Right ventricle myocardium superior (tissue), 1 donor: ENCODE data around the gene ZNF205. TPM values are rescaled to one million over a fixed set of nuclear protein-coding genes. Genes with fewer than 3 reads are reported as not detected.
"Not testable (repeated sequence)": the region's sequence is repeated elsewhere in the genome, so short reads cannot be mapped to it uniquely, and the experiment has no call there.

Source experiments
- ATAC-seq: fragments of 200-7000 bp; cut with Tn5 transposase; one replicate; pipeline ENCODE4 v1.9.1; 2020; ENCODE audit warnings: mild to moderate bottlenecking; ENCODE audit not compliant: poor library complexity
- DNase-seq: peaks from one replicate; pipeline ENCODE4 v3.0.0-alpha.2; 2020
- intact Hi-C: fragments of 100-400 bp; cut with DNase I; formaldehyde crosslinking; loops from one replicate; pipeline ENCODE4 v1.11.2; 2022
- total RNA-seq: library from RNA; stranded (reverse); fragmentation: NEBNext Ultra II Directional; extraction: Animal tissue kit (Norgen Biotek cat#: 25700); gene quantifications from one replicate; pipeline ENCODE4 v1.2.1, GENCODE V29; 2021
- donor health status: DM: no; HTN: yes; CAD: no; lungs with severe emphysema.

Gene ZNF205
- total RNA-seq, 1 donor from 2014 or later = 6.9 TPM

GRCh38 chr16:3081957-3082356 lies 30.4 kb upstream of the ZNF205 start:
- intact Hi-C loops, ATAC-seq, DNase-seq: not testable (repeated sequence)

DNA sequence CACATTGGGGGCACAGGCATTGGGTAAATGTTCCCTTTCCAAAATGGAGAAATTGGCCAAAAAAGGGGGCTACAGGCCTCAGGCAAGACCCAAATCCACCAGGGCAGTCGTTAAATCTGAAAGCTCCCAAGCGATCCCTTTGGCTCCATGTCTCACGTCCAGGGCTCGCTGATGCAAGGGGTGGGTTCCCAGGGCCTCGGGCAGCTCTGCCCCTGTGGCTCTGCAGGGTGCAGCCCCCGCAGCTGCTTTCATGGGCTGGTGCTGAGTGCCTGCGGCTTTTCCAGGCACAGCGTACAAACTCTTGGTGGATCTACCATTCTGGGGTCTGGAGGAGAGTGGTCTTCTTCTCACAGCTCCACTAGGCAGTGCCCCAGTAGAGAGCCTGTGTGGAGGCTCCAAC lies 29.0 kb upstream of the ZNF205 start:
- DNase-seq = peak; percentile 2

DNA sequence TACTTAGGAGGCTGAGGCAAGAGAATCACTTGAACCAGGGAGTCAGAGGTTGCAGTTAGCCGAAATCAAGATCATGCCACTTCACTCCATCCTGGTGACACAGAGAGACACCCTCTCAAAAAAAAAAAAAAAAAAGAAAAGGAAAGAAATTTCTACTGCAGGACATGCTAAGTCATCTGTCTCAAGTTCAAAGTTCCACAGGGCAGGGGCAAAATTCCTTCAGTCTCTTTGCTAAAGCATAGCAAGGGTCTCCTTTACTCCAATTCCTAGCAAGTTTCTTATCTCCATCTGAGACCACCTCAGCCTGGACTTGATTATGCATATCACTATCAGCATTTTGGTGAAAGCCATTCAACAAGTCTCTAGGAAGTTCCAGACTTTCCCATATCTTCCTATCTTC lies 27.9 kb upstream of the ZNF205 start:
- DNase-seq = no peak
- intact Hi-C loops = no loop called here
- ATAC-seq = no peak

More for the DNA sequence above, 29.0 kb upstream of the ZNF205 start:
- ATAC-seq, intact Hi-C loops: not testable (repeated sequence)

DNA sequence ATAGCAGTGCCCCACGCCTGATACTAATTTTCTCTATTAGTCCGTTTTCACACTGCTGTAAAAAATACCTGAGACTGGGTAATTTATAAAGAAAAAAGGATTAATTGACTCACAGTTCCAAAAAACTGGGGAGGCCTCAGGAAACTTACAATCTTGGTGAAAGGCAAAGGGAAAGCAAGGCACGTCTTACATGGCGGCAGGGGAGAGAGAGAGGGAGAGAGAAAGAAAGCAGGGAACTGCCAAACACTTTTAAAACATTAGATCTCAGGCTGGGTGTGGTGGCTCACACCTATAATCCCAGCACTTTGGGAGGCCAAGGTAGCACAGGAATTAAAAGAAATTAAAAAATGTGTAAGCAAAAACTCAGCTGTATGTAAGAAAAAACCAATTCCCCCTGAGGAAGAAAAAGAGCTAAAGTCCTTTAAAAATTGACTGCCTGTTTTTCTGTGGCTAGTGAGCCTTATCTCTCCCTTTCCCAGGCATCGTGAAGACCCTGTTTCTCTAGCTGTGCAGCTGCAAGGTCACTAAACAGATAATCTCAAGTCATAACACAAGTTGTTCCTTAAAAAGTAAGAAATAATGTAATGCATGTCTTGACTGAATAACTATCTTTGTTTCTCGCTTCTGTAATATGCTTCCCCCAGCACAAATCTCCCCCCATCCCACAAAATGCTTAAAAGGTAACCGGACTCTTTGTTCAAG lies 27.3 kb upstream of the ZNF205 start:
- no peak for ATAC-seq

GRCh38 chr16:3085868-3086595 lies 26.4 kb upstream of the ZNF205 start:
- ATAC-seq (no peak), DNase-seq (peak; percentile 3)
- intact Hi-C loops = no loop called here

More for the DNA sequence above, 27.3 kb upstream of the ZNF205 start:
- intact Hi-C loops = no loop called here
- no peak for DNase-seq

DNA sequence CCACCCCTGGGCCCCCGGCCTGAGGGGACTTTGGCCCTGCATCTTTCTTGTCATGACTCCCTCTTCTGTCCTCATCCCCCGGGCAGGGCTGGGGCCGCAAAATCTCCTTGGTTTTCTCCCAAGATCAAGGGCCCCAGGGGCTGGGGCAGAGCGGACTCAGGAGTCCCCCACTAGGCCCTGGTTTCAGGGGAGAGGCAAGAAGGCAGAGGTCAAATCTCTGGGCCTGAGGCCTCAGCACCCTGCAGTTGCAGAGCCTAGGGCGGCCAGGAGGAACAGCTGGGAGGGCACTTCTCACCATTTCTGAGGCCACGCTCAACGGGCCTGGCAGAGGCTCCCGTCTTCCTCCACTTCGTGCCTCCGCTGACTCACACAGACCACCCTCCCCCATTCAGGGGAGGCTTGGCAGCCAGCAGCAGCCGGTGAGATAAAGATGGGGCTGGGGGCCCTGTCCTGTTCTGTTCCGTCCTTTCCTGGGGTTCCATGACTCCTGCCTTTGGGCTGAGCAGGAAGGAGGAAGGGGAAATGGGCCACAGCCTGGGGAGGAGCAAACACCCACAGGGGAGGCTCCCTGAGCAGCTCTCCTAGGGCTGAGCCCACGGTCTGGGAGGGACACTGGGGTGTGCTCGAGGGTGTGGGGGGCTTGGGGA lies 25.7 kb upstream of the ZNF205 start:
- ATAC-seq (peak; percentile 67), DNase-seq (peak; percentile 49)
- intact Hi-C loops = no loop called here

DNA sequence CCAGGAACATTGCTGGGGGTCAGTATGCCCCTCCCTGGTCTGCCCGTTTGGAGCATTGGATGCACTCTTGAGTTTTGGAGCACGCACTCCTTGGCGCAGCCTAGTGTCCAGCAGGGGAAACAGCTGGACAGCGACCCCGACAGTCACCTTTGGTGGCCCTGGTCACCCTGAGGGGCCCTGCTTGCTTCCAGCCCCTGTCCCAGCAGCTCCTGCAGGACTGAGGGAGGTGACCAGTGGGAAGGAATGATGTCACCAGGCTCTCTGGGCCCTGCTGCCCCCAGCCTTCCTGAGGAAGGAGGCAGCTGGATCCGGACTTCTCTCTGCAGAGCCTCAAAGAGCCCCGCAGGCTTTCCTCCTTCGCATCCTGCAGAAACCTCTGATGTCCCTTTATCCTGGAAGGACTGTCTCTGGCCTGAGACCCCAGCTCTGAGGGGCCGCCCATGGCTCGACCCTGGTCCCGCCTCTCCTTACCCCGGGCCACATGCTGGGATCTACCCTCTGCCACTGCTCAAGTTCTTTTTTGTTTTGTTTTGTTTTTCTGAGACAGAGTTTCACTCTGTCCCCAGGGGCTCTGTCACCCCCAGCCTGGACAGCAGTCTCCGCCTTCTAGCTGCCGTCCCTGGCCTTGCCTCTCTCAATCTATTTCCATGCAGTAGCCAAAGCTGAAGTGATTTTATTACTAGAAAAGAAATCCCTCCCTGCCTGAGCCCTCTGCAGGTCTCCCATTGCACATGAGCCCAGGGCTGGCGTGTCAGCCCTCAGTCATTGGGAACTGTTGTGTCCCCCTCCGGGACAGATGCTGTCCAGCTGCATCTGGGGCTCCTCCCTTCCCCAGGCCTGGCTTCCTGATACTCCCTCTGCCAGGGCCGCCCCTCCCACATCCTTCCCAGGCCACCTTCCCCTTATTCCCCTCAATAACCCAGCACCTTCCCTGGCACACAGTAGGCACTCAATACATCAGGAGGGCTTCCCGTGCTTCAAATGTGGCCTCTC lies 24.8 kb upstream of the ZNF205 start:
- intact Hi-C loops = no loop called here
- DNase-seq (peak; percentile 65), ATAC-seq (peak; percentile 60)

GRCh38 chr16:3088450-3088849 lies 23.9 kb upstream of the ZNF205 start:
- no peak for ATAC-seq
- intact Hi-C loops = no loop called here
- DNase-seq = no peak

GRCh38 chr16:3088925-3089716 lies 23.3 kb upstream of the ZNF205 start:
- ATAC-seq (no peak), DNase-seq (no peak)
- intact Hi-C loops = no loop called here

DNA sequence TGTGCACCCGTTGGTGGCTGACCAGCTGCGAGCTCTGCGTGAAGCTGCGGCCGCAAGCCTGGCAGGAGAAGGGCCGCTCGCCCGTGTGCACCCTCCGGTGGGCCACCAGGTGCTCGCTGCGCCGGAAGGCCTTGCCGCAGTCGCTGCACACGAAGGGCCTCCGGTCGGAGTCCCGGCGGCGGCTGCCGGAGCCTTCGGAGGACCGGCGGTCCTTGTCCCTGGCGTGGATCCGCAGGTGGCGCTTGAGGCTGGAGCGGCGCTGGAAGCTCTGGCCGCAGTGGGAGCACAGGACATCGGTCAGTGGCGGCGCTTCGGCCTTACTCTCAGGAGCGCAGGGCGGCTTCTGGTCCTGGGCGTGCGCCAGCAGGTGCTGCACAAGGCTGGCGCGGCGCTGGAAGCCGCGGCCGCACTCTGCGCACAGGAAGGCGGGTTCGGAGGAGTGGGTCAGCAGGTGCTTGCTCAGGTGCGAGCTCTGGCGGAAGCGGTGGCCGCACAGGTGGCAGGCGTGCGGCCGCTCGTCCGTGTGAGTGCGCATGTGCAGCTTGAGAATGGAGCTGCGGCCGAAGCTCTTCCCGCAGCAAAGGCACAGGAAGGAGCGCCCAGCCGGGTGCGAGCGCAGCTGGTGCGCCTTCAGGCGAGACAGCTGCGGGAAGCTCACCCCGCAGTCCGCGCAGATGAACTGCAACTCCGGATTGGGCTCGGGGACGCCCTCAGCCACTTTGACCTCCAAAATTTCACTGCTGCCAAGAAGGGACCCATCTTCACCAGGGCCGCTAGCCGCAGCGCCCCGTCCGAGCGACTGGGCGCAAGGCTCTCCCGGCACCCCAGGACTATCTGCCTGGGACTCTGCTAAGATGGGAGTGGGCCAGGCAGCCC lies 22.4 kb upstream of the ZNF205 start:
- ATAC-seq (no peak), DNase-seq (no peak)
- intact Hi-C loops = no loop called here

GRCh38 chr16:3091551-3091950 lies 20.8 kb upstream of the ZNF205 start:
- ATAC-seq = no peak
- intact Hi-C loops = no loop called here
- DNase-seq = no peak

GRCh38 chr16:3092501-3092941 lies 19.9 kb upstream of the ZNF205 start:
- DNase-seq (no peak), ATAC-seq (no peak)
- intact Hi-C loops = no loop called here

- intact Hi-C loops = no loop called here
- peak; percentile 43 for ATAC-seq
- no peak for DNase-seq
Observed at GRCh38 chr16:3094289-3095027, 17.9 kb upstream of the ZNF205 start.

DNA sequence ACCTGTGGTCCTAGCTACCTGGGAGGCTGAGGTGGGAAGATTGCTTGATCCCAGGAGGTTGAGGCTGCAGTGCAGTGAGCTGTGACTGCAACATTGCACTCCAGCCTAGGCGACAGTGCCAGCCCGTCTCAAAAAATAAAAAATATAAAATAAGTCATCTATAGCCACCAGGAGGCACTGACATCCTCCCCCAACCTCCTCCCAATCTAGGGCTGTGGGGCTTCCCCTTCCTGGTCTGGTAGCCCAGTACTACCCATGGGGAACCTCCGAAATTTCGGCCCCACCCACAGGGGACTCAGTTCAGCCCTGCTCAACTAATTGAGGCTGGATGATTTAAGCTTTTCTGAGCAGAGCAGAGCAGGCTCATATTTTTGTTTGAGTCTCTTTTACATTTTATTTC lies 16.5 kb upstream of the ZNF205 start:
- DNase-seq (no peak), ATAC-seq (peak; percentile 47)
- intact Hi-C loops = no loop called here

- no peak for ATAC-seq
- DNase-seq = no peak
- intact Hi-C loops = no loop called here
Observed at GRCh38 chr16:3096362-3096761, 16.0 kb upstream of the ZNF205 start.

- intact Hi-C loops = no loop called here
- ATAC-seq (no peak), DNase-seq (no peak)
Observed at GRCh38 chr16:3097266-3097665, 15.1 kb upstream of the ZNF205 start.
